ENCODE measurements around the gene AKAP8L. TPM values are rescaled to one million over a fixed set of nuclear protein-coding genes. Genes with fewer than 3 reads are reported as not detected.

The AKAP8L gene
- total and polyA plus RNA-seq, 2 of the 8 experiments (the other 6 are each of a cell fraction or from before 2014, with no cell fraction given) = 75.1 to 138 TPM

DNA sequence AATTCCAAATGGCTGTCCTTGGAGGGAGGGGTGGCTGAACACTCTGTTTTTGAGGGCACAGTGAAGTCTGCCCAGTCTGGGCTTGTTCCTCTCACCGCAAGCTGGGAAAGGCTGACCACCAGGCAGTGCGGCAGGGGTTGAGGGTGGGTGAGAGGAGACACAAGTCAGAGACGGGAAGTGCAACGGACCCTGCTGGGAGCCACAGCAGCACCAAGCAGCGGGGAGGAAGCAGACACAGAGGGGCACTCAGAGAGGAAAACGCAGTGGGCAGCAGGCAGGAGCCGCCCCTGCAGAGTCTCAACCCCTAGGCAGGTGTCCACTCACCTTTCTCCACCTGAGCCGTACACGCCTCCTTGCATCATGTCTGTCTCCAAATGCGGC is 15.6 kb downstream of the AKAP8L start:
- no peak overlapping the region for H2BK12ac ChIP-seq (ENCODE audit: low read depth, low read length)
- H4K91ac ChIP-seq (replicated peaks; ENCODE audit: insufficient read length, low read length) = no peak overlapping the region
- no peak overlapping the region for H3K56ac ChIP-seq (replicated peaks; ENCODE audit: insufficient read length, low read depth, low read length)
- H3K9ac ChIP-seq (replicated peaks in 1 of 4; ENCODE audit: extremely low read depth in 1 of 4, low read depth in 3 of 4, low read length in 3 of 4) = no peak overlapping the region
- H3K23ac ChIP-seq (ENCODE audit: insufficient read length) = no peak overlapping the region
- H4K8ac ChIP-seq (ENCODE audit: extremely low read depth, insufficient read depth, low read length) = no peak overlapping the region; the same call in 1 of the 2 replicates
- H3K4me2 ChIP-seq (ENCODE audit: insufficient read depth in 1 of 2, low read depth in 2 of 2, low read length in 2 of 2) = no peak overlapping the region
- no peaks in the 10 kb centered on the region for H3K4me1 ChIP-seq (replicated peaks in 1 of 4; ENCODE audit: control insufficient read depth in 3 of 4, insufficient read depth in 4 of 4, low read length in 3 of 4)
- H3K23me2 ChIP-seq (ENCODE audit: low read depth, low read length) = no peaks in the 10 kb centered on the region
- peaks cover 20 to 33% of the 10 kb centered on the region in 2 experiments for H4K20me1 ChIP-seq (replicated peaks in 1 of 2; ENCODE audit: control insufficient read depth in 1 of 2, insufficient read depth in 2 of 2, low read length in 2 of 2)
- FAIRE-seq (no peak), DNase-seq (ENCODE audit: low read depth in 1 of 2, low spot score in 2 of 2) (no peak)
- no peak overlapping the region for H3K14ac ChIP-seq (ENCODE audit: insufficient read length)
- no peak overlapping the region for H3K27ac ChIP-seq (ENCODE audit: low read depth, low read length)
- no peaks in the 10 kb centered on the region for H3K27me3 ChIP-seq (replicated peaks in 1 of 4; ENCODE audit: control insufficient read depth in 3 of 4, extremely low read depth in 1 of 4, insufficient read depth in 3 of 4, low read length in 3 of 4)
- no peak overlapping the region for H2AK5ac ChIP-seq (ENCODE audit: low read depth, low read length)
- no peak overlapping the region for H2BK15ac ChIP-seq (ENCODE audit: low read length)
- H3K18ac ChIP-seq (ENCODE audit: extremely low read depth, low read length) = no peak overlapping the region
- no peak overlapping the region for H3K4me3 ChIP-seq (ENCODE audit: extremely low read depth in 1 of 4, insufficient read depth in 2 of 4, low read depth in 3 of 4, low read length in 4 of 4)
- H2BK20ac ChIP-seq (ENCODE audit: low read length) = no peak overlapping the region
- H3K79me2 ChIP-seq (ENCODE audit: control insufficient read depth in 1 of 2, insufficient read depth in 2 of 2, low read length in 2 of 2) = peaks cover 19 to 77% of the 10 kb centered on the region in 2 experiments
- WGBS, 2 experiments (ENCODE audit: extremely low coverage in 1 of 2, insufficient coverage in 1 of 2, insufficient read length in 1 of 2, insufficient replicate concordance in 2 of 2, low coverage in 1 of 2, low lambda C conversion rate in 2 of 2, missing lambda C conversion rate in 1 of 2) = 93% methylated on average over 10 of the region's 10 CpGs; no CpG with 5 or more reads in 1 of the 2 experiments
- ChIA-PET POLR2A (ENCODE audit: partially characterized antibody) (interaction anchor here (1.2 to 3.3 kb wide), 5 partner anchors 10 to 152 kb away, joined by 3 to 19 read pairs (median 7); partner anchors contain the start of genes AKAP8 and AKAP8L), CTCF (ENCODE audit: partially characterized antibody) (interaction anchor here (2.6 kb wide), 1 partner anchor 16 kb away, joined by 9 read pairs; the partner anchor contains the start of gene AKAP8L)
- peaks cover 11 to 37% (median 18%) of the 10 kb centered on the region in 4 experiments for H3K36me3 ChIP-seq (ENCODE audit: control insufficient read depth in 2 of 4, insufficient read depth in 4 of 4, low read length in 3 of 4)
- H4K5ac ChIP-seq (ENCODE audit: insufficient read length, low read depth, low read length) = no peak overlapping the region
- no peaks in the 10 kb centered on the region for H3K9me3 ChIP-seq (ENCODE audit: insufficient read depth in 2 of 2, low read depth in 1 of 2, low read length in 1 of 2)
- peaks cover 29% of the 10 kb centered on the region for H3K79me1 ChIP-seq (ENCODE audit: low read depth, low read length)
- H3K4ac ChIP-seq (replicated peaks; ENCODE audit: insufficient read length, low read depth, low read length) = no peak overlapping the region
- 0 out of 2 replicates have a peak overlapping the region, but pooled peaks have one; percentile 19 for H2BK5ac ChIP-seq (ENCODE audit: low read depth, low read length)
- H2AFZ ChIP-seq (ENCODE audit: low read length) = no peak overlapping the region
- no peak overlapping the region for H2BK120ac ChIP-seq (replicated peaks; ENCODE audit: low read depth, low read length)
- no peak for TF ChIP-seq SAP30 (IDR thresholded peaks at IDR 0.05; ENCODE audit: insufficient read depth, insufficient replicate concordance, low read length)

All from H1 (cell line).